ENCODE results near the gene SP5. TPM values are rescaled to one million over a fixed set of nuclear protein-coding genes. Genes with fewer than 3 reads are reported as not detected.
A peak's percentile ranks its signal among the peaks of the same experiment; 100 is the strongest.

Gene SP5
- total RNA-seq, 1 donor from 2014 or later, result not detected

DNA sequence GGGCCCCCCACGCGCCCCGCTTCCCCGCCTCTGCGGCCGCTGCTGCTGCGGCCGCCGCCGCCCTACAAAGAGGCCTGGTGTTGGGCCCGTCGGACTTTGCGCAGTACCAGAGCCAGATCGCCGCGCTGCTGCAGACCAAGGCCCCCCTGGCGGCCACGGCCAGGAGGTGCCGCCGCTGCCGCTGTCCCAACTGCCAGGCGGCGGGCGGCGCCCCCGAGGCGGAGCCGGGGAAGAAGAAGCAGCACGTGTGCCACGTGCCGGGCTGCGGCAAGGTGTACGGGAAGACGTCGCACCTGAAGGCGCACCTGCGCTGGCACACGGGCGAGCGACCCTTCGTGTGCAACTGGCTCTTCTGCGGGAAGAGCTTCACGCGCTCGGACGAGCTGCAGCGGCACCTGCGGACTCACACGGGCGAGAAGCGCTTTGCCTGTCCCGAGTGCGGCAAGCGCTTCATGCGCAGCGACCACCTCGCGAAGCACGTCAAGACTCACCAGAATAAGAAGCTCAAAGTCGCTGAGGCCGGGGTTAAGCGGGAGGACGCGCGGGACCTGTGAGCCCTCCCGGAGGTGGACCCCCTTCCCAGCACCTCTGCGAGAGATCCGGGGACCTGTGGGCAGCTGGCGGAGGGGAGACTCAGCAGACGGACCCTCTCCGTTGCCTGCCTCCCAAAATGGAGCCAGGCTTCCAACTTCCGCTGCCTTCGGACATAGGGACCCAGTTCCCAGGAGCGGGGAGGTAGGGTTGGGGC is 1.9 kb downstream of the SP5 start:
- DNase-seq (ENCODE audit: low read depth), result no peak
- no peaks in the 10 kb centered on the region for H3K36me3 ChIP-seq (ENCODE audit: control insufficient read depth, insufficient read depth, low read length)
- TF ChIP-seq, protein P1, sequence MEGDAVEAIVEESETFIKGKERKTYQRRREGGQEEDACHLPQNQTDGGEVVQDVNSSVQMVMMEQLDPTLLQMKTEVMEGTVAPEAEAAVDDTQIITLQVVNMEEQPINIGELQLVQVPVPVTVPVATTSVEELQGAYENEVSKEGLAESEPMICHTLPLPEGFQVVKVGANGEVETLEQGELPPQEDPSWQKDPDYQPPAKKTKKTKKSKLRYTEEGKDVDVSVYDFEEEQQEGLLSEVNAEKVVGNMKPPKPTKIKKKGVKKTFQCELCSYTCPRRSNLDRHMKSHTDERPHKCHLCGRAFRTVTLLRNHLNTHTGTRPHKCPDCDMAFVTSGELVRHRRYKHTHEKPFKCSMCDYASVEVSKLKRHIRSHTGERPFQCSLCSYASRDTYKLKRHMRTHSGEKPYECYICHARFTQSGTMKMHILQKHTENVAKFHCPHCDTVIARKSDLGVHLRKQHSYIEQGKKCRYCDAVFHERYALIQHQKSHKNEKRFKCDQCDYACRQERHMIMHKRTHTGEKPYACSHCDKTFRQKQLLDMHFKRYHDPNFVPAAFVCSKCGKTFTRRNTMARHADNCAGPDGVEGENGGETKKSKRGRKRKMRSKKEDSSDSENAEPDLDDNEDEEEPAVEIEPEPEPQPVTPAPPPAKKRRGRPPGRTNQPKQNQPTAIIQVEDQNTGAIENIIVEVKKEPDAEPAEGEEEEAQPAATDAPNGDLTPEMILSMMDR (IDR thresholded peaks at IDR 0.05; ENCODE audit: insufficient read depth, low read length, severe bottlenecking), result peak; percentile 41
- H3K4me3 ChIP-seq (ENCODE audit: low read depth, low read length), result no peak overlapping the region
- FAIRE-seq, result no peak
- H3K27me3 ChIP-seq (ENCODE audit: control insufficient read depth, insufficient read depth, low read length), result peaks cover 49% of the 10 kb centered on the region

DNA sequence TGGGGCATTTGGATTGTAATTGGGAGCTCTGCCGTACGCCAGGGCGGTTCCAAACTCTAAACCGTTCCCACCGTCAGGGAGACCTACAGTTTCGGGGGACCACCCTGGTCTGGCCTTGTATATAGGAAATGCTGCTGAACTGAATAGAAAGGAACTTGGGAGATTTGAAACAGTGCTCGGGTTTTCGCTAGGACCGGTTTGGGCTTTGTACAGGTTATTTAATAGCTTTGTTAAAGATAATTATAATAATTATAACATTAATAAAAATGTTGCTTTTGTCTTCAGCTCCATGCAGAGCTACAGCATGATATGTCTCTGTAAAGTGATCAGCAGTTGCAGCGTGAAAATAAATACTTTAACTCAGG is 2.4 kb downstream of the SP5 start:
- no peak overlapping the region for H3K4me3 ChIP-seq (ENCODE audit: low read depth, low read length)
- TF ChIP-seq, protein P1 (IDR thresholded peaks at IDR 0.05; ENCODE audit: insufficient read depth, low read length, severe bottlenecking), result no peak
- FAIRE-seq, result no peak
- no peaks in the 10 kb centered on the region for H3K36me3 ChIP-seq (ENCODE audit: control insufficient read depth, insufficient read depth, low read length)
- DNase-seq (ENCODE audit: low read depth), result no peak
- H3K27me3 ChIP-seq (ENCODE audit: control insufficient read depth, insufficient read depth, low read length), result peaks cover 47% of the 10 kb centered on the region

DNA sequence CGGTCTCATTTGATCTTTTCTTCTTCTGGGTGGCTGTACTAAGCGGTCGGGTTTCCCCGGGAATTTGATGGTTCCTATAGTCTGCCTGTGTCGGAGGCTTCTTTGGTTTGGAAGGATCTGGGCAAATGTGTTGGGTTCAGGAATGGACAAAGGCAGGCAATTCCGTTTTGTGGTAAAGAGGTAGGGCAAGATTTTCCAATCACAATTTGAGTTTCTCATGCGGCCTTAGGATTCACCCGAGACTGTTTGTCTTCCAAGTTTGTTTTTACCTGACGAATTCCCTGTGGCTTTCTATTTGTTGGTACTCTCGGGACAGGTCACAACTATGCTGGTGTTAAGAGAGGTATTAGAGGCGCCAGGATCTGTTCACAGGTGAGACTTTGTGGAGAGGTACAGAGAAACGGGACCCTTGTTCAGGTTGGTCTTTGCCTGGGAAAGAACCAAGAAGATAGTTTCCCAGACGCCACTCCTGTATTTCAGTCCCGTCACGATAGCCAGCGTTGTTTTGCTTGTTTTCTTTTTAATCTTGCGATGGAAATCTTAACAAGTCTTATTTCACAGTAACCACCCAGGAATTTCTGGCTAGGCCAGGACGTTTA is 3.0 kb downstream of the SP5 start:
- DNase-seq (ENCODE audit: low read depth) (no peak), FAIRE-seq (no peak)
- Histone ChIP-seq H3K27me3 (ENCODE audit: control insufficient read depth, insufficient read depth, low read length) (peaks cover 42% of the 10 kb centered on the region), H3K36me3 (ENCODE audit: control insufficient read depth, insufficient read depth, low read length) (no peaks in the 10 kb centered on the region), H3K4me3 (ENCODE audit: low read depth, low read length) (no peak overlapping the region)
- TF ChIP-seq, protein P1 (IDR thresholded peaks at IDR 0.05; ENCODE audit: insufficient read depth, low read length, severe bottlenecking), result no peak

DNA sequence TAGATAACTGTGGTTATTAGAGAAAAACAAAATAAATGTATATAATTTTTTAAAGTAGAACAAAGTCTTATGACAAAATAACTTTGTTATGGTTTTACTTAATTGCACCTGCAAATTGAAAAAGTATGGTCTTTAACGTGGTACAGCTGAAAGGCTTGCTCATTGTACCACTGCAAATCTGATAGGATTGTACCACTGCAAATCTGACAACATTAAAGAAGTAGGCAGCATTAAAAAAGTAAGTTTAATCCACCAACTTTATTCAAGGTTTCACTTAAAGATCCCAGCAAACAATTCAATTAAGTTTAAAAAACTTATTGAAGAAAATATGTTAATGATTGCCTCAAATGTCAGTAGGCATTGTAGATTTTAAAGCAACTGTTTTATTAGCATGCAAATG is 4.7 kb downstream of the SP5 start:
- H3K27me3 ChIP-seq (ENCODE audit: control insufficient read depth, insufficient read depth, low read length), result peaks cover 28% of the 10 kb centered on the region
- DNase-seq (ENCODE audit: low read depth) (no peak), FAIRE-seq (no peak)
- TF ChIP-seq, protein P1 (IDR thresholded peaks at IDR 0.05; ENCODE audit: insufficient read depth, low read length, severe bottlenecking), result no peak
- no peak overlapping the region for H3K4me3 ChIP-seq (ENCODE audit: low read depth, low read length)
- H3K36me3 ChIP-seq (ENCODE audit: control insufficient read depth, insufficient read depth, low read length), result no peaks in the 10 kb centered on the region

DNA sequence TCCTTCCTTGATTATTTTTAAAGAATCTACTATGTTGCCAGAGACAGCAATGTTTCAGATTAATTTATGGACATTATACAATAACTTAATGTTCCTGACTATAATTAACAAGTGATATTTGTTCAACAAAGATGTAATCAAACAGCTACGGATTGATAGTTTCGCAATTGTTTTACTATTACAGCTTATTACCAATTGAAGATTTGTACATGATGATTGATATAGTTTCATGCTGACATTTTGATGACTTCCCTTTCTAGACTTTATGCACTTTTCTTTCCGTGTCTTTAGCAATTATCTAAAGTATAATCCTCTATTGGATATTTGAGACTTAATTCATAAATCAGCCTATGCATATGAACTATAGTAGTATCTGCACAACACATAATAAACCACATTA is 6.5 kb downstream of the SP5 start:
- Histone ChIP-seq H3K27me3 (ENCODE audit: control insufficient read depth, insufficient read depth, low read length) (peaks cover 16% of the 10 kb centered on the region), H3K4me3 (ENCODE audit: low read depth, low read length) (no peak overlapping the region), H3K36me3 (ENCODE audit: control insufficient read depth, insufficient read depth, low read length) (no peaks in the 10 kb centered on the region)
- no peak for FAIRE-seq
- no peak for DNase-seq (ENCODE audit: low read depth)
- TF ChIP-seq, protein P1 (IDR thresholded peaks at IDR 0.05; ENCODE audit: insufficient read depth, low read length, severe bottlenecking), result no peak

Measured in bronchial epithelial cell (primary cell).